Left forelimb (tissue), 1 donor: Measurements from ENCODE around the gene MAX.

ENCODE experiments used
- DNase-seq: peaks from one replicate; pipeline ENCODE4 v3.0.0-alpha.2; 2018; ENCODE audit warnings: low spot score

The MAX gene

DNA sequence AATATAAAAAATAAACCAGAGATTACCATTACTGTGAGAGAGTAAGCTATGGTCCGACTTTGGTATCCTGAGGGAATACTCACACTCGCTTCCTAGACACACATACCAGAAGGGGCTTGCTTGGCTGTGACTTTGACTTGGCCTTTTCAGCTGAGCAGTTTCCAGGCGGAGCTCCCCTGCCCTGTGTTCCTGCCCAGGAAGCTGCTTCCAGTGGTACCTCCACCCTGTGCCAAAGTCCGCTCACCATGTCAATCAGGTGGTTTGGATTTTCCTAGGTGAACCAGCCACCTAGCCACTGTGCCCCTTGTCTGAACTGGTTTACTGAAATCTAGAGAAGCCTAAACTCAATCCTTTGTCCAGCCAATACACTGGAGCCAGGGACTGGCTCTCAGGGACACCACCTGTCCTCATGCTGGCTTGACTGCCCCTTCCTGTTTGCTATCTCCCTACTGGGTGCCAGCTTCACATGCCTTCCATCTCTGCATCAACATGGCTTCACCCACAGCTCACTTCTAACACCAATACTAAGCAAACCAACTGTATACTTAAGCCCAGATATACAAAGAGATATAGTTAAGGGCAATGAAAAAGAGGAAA lies 28.6 kb downstream of the MAX start:
- no peak for DNase-seq

DNA sequence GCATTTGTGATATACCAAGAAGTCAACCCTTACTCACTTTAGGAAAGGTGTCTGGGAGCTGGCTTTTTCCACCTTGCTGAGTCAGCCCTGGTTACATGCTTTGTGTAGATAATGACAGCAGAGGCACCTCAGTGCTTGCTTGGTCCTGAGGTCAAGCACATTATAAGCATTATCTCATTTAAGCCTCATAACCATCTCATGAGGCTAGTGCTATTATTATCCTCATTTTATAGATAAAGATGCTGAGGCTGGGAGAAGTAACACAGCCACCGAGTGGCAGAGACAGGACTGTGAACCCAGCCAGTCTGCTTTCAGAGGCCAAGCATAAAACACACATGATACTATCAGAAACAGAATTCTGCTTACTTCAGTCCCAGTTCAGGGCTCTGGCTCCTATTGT lies 29.4 kb downstream of the MAX start:
- no peak for DNase-seq

DNA sequence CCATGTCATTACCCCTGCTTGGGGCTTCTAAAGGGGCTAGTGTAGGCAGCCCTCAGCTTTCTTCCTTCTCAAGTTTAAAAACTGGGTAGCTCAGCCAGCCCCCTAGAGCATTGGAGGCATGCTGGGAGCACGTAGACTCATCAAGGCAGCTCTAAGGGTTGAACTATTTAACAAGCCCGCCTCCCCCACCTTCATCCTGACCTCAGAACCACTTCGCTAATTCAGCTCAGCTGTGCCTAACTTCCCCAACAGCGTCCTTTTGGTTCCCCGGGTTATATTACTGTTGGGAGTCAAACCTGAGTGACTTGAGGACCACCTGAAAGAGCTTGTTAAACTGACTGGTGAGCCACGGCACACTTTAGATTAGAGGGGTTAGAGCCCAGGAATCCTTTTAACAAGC lies 30.1 kb downstream of the MAX start:
- DNase-seq = no peak

DNA sequence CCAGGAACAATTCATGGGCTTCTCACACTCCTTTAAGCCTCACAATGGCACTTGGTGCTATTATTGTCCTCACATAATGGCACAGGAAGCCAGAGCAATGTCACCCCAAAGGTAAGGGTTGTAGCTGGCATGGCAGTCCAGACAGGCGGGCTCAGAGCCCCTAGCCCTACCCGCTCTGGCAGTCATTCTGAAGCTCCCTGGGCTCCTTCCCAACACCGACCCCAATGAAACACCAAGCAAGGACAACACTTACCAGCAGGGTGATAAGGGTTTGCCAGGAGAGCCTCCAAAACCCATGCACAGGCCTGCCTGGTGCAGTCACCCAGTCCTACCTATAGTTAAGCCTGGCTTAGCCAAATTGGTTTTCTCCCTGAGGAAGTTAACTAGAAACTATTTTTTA lies 30.8 kb downstream of the MAX start:
- DNase-seq = no peak

DNA sequence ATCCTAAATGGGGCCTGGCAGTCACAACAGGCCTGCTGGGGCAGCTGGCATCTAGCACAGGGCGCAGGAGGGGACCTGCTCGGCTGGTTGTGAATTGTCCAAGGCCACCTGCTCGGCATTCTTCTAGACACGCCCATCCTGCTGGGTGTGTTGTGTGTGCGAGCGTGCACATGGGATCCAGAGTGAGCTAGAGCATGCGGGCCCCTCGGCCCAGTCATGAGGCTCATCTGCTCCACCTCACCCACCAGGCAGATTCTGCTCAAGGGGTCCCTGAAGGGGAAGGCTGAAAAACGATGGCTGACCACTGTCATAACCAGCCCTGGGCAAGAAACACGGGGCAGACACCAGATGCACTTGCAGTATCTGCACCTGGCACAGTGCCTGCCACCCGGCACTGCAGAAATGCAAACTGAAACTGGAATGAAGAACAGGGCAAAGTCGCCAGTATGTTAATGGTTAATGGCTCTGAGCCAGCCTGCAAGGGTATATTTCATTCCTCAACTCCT lies 31.8 kb downstream of the MAX start:
- no peak for DNase-seq

DNA sequence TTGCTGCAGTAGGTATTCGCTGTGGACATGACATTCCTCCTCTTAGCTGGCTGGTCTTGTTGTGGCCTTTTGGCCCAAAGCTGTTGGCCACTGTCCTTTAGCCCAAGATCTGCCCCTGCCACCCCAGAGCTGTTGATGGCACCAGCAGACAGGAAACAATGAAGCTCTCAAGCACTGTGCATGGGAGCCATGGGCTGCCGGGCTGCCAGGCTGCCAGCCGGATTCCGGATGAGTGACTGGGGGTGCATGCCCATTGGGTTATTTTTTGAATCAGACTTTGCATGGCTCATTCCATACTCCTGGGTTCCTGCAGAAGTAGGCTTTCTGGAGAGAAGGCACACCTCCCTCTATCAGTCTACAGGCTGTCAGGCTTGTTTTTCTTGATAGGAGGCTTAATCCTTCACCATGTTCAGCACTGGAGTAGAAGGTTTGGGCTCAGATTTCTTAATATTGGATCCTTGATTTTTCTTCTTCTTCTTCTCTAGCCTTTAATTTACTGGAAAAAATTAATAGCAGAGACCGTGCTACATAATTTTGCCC lies 32.4 kb downstream of the MAX start:
- no peak for DNase-seq

DNA sequence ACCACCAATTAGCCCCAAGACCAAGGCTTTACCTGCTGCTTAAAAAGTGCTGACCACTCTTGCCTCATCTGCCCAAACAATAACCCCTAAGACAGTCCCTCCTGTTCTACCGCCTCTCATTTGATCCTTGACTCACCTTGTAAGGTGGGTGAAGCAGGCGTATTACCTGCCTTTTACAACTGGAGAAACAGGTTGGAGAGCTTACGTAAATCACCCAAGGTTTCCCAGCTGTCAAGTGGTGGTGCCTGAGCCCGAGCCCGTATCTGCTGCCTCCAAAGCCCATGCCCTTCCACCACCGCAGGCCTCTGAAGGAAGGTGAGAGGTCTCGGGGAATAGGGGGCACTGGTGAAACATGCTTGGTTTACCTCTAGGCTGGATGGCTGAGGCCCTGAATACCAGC lies 36.6 kb downstream of the MAX start:
- DNase-seq = no peak

DNA sequence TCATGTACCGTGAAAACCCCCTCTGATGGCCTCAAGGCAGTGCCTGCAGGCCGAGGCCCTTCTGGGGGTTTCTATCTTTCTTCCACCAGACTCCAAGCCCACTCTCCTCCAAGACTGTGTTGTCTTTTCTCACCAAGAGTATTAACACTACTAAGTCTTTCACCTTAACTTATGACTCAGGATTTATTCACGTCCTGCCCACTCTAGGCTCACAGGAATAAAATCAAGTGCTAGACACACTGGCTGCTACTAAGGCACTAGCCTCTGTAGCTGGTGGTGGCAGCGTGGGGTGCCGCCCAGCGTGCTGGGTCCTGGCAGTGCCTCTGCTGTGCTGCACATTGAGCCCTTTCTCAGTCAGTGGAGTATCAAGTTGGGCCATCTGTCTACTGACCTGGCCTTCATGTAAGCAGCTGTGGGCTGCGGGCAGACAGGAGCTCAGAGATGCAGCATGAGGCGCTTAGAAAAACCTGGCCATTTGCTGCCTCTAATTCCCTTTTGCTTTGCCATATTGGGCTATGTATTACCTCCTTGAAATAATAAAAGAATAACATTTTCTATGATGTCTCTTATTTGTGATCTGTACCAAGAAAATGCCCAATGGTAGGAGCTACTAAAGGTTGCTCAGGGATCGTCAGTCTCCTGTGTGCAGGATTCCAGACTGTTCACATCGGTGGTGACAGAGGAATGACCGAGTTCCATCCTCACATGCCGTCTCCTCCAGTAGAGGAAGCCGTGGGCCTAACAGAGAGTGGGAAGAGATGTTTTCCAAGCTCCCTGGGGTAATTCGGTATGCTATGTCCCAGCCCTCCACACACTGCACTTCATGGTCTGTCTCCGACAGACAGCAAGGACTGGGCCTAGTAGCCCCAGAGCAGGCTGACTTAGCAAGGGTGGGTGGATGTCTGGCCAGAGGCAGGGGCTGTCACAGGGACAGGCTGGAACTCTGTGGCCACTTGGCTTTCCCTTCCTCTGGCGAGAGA lies 39.9 kb downstream of the MAX start:
- DNase-seq = no peak

DNA sequence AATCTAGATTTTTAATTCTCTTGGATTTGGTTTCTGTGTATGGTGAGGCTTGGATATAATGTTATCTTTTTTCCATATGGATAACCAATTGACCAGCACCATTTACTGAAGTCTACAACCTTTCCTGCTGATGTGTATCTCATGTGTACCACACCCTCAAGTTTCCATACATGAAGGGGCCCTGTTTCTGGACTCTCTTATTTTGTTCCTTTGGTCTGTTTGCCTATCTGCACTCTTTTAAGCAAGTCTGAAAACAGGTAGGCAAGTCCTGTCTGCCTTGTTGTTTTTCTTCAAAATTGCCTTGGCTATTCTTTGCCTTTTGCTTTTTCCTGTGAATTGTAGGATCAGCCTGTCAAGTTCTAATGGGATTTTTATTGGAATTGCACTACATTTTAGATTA lies 44.6 kb downstream of the MAX start:
- no peak for DNase-seq

DNA sequence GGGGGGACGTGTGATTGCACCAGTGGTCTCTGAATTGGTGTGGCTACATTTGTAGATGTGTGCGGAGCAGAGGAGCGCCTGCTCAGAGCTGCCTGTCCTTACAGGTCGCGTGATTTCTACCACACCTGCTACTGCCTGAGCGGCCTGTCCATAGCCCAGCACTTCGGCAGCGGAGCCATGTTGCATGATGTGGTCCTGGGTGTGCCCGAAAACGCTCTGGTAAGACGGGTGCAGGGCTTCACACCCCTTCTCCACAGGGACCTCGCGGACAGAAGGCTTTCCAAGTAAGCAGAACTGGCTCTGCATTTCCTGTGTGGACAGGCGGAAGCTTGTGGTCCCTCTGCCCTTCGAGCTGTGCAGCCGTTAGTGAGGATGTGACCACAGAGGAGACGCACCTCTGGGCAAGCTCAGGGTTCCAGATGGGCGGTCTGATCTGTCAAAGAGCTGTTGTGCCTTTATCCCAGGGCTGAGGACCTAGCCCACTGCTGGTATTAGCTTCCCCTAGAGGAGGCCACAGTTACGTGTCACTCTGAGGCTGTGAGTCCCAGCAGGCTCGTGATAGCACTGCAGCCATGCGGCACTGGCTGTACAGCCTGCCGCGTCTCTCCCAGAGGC lies 47.7 kb downstream of the MAX start:
- no peak for DNase-seq

DNA sequence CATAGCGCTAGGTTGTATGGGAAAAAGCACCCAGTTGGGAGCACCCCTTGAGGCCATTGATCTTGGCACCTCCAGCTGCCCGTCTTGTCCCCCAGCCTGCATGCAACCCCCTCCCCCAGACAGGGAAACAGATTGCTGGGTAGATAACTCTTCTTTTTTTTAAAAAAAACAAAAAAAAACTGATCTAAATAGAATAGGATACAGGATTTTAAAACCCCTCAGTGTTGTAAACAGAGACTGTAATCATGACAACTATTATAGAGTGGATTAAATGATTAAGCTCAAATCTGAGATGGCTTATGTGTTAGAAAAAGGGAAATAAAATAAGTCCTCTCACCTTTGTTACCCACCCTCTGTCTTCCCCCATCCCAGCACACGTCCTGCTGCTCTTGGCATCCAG lies 48.9 kb downstream of the MAX start:
- DNase-seq = no peak

DNA sequence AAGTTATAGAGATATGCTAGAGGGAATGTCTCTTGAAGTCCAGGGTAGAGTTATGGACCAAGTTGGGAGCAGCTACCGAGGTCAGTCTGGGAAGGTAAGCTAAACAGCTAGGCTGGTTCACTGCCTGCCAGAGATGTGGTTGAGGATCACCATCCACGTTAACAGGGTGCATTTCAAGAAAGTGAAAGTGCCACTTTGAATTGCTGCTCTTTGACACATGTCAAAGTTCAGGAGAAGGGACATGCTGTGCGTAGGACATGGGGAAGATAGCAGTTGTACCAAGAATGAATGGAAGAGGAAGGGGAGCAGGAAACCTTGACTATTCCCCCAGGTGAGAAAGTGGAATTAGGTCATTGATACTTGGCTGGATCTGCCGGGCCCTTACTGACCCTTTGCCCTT lies 49.5 kb downstream of the MAX start:
- DNase-seq = no peak

DNA sequence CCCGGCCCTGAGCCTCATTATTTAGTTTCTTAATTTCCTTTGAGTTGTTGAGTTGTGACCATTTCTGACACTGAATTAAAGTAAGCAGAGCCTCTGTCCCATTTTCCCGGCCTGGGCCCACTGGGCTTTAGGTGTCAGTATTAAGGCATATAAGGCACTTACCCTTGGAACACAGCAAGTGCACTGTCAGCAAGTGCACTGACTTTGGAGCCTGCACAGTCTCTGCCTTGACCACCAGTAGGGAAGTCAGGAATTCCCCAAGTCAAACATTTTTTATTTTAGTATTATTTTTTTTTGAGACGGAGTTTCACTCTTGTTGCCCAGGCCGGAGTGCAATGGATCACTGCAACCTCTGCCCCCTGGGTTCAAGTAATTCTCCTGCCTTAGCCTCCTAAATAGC lies 56.6 kb downstream of the MAX start:
- DNase-seq = no peak

DNA sequence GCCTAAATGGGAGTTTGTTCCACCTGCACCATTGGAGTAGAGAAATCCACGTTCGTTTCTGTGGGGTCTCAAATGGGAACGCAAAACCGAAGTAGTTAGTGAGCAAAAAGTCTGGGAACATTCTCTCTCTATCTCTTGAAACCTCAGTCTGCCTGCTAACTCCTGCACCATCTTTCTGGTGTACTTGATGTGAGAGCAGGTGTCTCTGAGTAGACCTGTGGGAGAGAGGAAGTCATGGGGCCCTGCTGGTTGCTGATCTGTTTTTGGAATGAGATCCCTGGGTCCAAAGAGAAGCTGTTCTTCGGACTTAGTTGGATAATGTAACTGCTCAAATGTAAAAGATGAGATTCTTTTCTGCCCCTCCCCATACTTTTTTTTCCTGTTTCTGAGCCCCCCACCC lies 57.3 kb downstream of the MAX start:
- DNase-seq = no peak

DNA sequence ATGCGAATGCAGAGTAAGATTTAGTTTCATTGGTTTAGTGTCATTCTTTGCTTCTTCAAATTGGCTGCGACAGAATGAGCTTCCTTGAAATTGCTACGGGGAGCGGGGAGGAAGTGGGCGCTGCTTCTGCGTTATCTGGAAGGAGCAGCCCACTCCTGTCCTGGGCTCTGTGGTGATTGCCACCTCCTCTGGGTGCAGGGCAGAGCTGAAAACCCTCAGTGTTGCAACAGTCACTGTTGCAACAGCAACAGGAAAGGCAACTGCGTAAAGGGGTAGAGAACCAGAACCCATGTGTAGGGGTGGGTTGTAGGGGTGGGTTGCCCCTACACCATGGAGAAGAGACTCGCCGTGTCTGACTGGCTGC lies 57.7 kb downstream of the MAX start:
- no peak for DNase-seq

DNA sequence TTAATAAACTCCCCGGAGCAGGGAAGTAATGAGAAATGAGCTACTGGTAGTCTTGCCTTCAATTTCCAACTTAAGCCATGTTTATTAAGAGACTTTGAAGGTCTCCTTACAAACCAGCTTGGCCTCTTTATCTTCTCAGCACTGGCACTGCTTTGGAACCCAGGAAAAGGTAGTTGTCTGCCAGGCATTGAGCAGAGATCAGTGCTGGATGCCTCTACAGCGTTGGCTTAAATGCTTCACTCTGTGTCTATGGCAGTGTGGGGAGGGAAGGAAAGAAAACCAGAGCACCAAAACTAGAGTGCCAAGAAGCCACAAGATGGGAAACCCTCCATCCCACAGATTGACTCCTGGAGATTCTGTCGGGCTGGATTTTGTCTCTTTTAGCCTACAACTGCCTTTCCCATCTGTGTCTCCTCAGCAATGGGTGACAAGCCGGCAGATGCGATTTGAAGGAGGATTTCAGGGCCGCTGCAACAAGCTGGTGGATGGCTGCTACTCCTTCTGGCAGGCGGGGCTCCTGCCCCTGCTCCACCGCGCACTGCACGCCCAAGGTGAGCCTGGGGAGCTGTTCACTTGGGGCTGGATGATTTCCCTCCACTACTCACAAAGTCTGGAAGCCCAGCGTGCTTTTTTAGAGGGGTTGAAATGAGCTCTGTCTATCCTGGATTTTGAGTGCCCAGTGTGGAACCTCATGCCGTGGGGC lies 58.3 kb downstream of the MAX start:
- DNase-seq = no peak

DNA sequence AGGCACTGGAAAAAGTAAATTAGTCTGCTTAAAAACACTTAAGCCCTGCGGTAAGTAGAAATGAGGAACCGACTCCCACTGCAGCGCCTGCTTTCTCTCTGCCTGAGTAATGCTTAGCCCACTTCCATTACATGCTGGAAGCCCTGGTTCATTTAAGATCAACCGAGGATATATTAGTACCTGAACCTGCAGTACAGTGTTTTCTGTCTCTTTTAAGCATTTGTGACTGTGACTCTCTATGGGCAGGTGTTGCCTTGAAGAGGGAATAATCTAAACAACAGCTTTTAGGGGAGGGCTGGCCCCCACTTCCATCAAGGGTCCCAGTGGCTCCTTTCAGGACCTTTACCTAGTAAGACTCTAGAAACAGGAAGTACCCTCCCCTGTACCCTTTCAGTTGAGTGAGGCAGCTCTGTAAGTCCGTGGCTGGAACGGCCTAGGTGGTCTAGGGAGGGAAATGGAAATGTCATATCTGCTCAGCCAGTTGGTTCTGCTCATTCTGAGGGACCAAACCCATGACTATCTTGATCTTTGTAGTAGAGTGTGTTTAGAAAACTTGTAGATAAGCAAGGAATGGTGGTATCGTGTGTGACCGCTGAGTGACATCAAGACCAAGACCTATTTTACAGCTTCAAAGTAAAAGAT lies 59.5 kb downstream of the MAX start:
- no peak for DNase-seq

DNA sequence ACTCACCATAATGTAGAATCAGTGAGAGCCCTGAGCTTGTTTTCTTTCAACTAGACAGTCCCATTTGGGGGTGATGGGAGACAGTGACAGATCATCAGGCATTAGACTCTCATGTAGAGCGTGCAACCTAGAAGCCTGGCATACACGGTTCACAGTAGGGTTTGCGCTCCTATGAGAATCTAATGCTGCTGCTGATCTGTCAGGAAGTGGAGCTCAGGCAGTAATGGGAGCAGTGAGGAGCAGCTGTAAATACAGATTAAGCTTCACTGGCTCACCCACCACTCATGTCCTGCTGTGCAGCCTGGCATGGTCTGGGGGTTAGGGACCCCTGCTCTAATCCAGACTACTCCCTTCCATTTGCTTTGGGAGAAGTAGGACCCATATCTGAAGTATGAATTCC lies 60.0 kb downstream of the MAX start:
- DNase-seq = no peak

DNA sequence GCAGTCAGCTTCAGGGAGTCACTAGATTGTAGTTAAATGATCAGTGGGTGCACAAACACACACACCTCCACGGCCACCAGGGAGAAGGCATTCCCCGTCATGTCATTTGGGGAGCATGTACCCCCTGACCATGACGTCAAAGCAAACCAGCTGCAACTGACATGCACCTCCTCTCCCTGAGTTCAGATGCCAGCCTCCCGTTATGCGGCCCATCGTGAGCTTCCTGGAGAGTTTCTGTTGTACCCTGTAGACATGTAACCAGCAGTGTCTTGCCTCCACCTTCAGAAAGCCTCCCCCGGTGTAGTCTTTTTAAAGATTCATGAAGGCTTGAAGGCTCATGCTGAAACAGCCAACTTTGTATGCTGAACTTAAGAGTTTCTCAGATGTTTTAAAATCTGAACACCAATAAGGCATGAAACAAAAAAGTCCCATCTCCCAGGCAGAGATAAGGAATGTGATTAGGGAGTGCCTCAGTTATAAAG lies 60.8 kb downstream of the MAX start:
- DNase-seq = no peak

DNA sequence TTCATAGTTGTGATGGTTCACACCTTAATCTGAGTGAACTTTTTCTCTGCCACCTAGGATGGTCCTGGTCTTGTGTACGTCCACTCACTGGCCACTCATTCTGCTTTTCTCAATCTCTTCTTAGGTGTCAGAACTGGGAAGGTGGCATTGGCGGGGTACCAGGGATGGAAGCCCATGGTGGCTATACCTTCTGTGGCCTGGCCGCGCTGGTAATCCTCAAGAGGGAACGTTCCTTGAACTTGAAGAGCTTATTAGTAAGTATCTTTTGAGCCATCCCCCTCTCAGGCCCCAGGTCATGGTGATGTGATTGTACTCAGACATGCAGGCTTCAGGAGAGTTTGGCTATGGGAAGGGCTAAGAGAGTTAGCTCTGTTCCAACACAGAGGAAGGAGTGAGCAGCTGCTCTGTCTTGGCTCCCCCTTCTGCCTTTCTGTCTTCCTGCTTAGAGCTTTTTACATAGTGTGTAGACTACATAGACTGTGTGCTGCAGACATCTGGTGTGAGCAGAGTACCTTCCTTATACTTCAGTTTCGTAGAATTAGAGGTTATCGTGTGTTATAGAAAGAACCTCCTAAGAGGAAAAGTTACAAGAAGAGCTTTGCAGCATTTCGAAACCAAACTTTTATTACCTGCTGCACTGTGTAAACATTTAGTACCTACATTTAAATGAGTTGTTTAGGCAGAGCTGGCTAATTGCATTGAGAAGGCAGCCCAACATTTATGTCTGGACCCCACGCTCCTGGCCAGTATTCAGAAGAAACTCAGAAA lies 61.5 kb downstream of the MAX start:
- DNase-seq = no peak

DNA sequence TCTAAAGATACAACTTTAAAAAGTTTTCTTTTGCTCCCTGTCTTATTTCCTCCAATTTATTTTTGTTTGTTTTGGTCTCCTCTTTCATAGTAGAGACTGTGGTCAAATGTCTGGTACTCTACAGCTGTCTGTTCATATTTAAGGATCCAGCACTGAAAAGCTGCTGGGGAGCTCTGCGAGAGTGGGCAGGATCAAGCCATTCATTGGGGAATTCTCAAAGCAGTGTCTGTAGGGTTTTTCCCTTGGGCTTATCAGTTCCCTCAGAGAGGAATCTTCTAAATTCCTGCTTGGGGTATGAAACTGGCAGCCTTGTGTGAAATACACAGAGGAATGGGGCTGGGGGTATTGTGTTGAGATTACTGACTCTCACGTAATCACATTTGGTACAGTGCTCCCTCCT lies 63.4 kb downstream of the MAX start:
- no peak for DNase-seq
